ENCODE measurements around the gene CD9.

The CD9 gene

DNA sequence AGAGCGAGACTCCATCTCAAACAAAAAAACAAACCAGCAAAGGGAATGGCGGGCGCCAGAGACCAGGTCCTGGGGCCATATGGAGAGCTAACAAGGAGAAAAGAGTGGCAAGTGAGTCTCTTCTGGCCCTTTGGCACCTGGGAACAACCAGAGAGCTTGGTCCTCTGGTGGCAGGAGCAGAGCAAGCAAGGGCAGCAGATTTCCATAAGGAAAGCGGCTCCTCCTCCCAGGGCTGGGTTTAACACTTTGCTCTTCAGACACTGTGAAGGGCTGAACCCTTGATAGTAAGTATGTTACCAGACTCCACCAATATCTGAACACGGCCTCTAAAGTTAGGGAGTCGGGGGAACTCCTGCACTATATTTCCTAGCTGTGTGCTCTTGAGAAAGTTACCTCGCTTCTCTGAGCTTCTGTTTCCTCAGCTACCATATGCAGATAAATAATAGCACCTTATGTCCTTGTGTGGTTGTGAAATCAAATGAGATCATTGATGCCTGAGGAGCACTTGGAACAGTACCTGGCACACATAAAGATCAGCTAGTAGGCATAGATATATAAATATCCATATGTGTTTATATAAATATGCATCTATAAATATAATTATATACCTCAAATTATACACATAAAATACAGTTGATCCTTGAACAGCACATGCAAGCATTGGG lies 76.9 kb downstream of the CD9 start:
- DNase-seq, result no peak

DNA sequence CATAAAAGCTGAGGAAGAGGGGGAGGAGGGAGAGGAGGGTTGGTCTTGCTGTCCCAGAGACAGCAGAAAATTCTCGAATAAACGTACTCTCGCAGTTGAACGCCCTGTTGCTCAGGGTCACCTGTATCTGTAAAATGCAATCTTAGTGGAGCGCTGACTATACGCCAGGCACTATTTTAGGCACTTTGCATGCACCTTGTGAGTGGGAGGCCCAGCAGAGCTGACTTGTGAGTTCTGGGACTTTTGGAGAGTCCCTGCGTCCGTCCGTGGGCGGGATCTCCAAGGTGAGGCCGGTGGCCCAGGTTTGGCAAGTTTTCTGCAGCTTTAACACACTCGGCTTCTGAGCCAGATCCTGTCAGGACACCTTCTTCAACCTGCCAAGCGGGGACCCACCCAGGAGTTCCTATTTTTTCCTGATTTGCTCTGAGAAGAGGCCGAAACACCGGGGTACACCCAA lies 77.8 kb downstream of the CD9 start:
- DNase-seq, result no peak

DNA sequence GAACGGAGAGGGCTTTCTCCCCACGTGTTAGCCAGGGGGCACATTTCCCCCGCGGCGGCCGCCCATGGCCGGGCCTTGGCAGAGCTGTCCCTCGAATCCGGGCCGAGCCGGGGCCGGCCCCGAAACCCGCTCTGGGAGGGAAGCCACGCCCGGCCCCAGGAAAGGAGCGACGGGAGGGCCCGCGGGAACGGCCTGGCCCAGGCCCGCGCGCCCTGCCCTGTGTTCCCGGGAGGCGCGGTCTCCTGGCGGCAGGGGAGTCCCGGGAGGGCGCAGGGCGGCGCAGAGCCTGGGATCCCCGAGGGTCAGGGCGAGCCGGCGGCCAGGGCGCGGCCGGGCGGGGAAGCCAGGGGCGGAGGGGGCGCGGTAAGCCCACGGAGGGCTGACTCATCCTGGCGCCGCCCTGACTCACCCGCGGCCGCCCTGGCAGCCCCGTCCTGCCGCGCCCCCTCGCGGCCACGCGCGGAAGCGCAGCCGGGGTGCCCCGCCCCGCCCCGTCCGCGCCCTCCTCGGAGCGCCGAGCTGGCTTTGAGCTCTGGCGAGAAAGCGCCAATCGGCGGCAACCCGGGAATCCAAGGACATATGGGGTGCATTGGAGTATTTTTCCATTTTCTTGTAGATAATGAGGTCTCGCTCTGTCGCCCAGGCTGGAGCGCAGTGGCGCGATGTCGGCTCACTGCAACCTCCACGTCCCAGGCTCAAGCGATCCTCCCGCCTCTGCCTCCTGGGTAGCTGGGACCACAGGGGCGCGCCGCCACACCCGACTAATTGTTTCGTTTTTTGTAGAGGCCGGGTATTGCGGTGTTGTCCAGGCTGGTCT lies 78.4 kb downstream of the CD9 start:
- DNase-seq, result peak; percentile 83

DNA sequence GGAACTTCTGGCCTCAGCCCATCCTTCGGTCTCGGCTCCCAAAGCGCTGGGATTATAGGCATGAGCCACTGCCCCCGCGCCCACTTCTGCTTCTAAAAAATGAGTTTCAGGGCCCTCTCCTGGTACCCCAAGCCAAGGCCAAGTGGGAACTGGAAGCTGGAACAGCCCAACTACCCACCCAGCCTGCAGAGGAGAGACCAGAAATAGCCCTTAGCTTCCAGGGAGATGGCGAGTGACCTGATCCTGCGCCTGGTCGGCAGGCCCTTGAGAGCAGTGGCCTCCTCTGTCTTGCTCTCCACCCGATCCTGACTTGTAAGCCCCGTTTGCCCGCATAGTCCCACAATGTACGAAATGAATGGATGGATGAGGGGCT lies 79.0 kb downstream of the CD9 start:
- no peak for DNase-seq

DNA sequence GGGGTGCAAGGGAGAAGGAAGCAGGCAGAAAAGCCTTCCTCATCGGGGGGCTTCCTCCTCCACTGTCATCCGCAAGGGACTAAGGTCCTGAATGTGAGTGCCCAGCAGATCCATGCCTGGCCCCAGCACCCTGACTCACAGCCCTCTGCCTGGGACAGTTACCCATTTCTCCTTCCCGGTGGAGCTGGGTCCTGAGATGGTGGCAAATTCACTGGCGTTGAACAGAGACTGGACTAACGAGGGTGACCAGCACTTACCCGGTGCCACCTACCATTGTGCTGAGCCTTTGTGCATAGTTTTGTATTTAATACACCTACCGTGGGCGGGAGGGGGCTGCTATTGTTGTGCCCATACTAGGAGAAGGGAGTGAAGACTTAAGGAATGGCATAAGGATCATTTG lies 79.4 kb downstream of the CD9 start:
- no peak for DNase-seq

GRCh38 chr12:6280053-6280469 lies 79.9 kb downstream of the CD9 start:
- no peak for DNase-seq

GRCh38 chr12:6280672-6281071 lies 80.5 kb downstream of the CD9 start:
- no peak for DNase-seq

DNA sequence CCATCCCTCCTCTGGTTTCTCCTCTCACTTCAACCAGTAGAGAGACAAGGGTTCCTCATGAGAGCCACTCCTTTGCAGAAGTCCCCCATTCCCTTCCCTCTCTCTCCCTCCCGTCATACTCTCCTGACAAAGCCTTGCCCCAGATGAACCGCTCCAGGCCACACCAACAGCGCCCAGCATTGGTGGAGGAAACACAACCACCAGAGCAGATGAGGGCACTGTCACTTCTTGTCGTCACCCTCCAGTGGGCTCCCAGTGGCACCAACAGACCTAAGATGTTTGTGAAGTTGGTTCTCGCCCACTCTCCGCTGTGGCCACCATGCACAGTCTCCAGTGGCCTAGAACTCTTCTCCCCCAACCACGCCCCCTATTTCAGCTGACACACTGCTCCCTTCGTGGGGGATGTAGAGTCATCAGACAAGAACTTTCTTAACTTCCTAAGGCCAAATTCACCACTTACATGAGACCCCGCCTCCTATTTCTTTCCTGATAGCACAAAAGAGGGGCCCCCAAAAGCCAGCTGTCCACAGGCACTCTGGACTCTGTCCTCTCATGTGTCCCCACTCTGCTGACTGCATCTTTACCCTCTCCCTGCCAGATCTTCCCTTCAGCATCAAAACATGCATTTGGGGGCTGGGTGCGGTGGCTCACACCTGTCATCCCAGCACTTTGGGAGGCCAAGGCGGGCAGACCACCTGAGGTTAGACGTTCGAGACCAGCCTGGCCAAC lies 81.0 kb downstream of the CD9 start:
- DNase-seq, result no peak

GRCh38 chr12:6282453-6282840 lies 82.2 kb downstream of the CD9 start:
- DNase-seq, result no peak

DNA sequence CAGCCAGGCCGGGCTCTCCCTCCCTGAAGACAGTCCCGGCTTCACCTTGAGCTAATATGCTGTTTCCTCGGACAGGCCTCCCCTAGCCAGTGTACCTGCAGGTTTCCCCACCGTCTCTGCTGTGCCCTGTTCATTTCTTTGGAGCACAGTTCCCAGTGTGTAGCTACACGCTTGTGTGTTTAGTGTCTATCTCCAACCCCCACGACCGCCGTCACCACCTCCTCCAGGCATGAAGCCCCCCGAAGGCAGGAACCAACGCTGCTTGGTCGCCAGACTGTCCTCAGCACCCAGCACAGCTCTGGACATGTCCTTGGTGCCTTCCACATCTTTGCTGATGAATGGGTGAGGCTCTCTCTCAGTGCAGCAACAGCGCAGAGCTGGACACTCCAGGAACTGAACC lies 84.1 kb downstream of the CD9 start:
- no peak for DNase-seq

GRCh38 chr12:6285063-6285477 lies 84.9 kb downstream of the CD9 start:
- DNase-seq, result peak; percentile 22

DNA sequence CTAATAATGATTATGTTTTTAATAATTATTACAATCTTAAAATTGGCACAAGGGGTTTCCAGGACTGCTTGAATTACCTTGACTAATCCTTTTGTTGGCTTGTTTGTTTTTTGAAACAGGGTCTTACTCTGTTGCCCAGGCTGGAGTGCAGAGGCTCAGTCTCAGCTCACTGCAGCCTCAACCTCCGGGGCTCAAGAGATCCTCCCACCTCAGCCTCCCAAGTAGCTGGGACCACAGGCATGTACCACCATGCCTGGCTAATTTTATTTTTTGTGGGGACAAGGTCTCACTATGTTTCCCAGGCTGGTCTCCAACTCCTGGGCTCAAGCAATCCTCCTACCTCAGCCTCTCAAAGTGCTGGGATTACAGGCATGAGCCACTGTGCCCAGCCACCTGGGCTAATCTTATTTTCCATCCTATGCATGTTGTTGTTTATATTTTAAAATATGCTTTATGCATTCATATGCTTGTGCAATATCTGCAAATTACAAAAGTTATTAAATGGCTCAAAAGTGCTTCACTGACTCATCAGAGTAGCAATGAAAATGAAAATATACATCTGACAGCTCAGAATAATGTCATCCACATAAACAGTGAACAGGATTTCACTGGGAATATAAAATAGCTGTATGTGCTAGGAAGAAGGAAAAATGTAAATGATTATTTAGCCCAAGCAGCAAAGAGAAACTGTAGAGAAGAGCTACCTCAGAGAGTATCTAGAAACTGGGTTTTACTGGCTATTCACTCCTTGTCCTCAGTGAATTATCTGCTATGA lies 85.5 kb downstream of the CD9 start:
- DNase-seq, result no peak
